Activated T-cell treated with anti-CD3 and anti-CD28 coated beads, Interleukin-2, amount 50 U/mL, for 1 hour (primary cell): Measurements from ENCODE around the gene PIK3C2B.
"Not testable (repeated sequence)": the region's sequence is repeated elsewhere in the genome, so short reads cannot be mapped to it uniquely, and the experiment has no call there.

ENCODE experiments used
- DNase-seq: peaks from one replicate; pipeline ENCODE4 v3.0.0-alpha.2; 2020

The PIK3C2B gene, protein sequence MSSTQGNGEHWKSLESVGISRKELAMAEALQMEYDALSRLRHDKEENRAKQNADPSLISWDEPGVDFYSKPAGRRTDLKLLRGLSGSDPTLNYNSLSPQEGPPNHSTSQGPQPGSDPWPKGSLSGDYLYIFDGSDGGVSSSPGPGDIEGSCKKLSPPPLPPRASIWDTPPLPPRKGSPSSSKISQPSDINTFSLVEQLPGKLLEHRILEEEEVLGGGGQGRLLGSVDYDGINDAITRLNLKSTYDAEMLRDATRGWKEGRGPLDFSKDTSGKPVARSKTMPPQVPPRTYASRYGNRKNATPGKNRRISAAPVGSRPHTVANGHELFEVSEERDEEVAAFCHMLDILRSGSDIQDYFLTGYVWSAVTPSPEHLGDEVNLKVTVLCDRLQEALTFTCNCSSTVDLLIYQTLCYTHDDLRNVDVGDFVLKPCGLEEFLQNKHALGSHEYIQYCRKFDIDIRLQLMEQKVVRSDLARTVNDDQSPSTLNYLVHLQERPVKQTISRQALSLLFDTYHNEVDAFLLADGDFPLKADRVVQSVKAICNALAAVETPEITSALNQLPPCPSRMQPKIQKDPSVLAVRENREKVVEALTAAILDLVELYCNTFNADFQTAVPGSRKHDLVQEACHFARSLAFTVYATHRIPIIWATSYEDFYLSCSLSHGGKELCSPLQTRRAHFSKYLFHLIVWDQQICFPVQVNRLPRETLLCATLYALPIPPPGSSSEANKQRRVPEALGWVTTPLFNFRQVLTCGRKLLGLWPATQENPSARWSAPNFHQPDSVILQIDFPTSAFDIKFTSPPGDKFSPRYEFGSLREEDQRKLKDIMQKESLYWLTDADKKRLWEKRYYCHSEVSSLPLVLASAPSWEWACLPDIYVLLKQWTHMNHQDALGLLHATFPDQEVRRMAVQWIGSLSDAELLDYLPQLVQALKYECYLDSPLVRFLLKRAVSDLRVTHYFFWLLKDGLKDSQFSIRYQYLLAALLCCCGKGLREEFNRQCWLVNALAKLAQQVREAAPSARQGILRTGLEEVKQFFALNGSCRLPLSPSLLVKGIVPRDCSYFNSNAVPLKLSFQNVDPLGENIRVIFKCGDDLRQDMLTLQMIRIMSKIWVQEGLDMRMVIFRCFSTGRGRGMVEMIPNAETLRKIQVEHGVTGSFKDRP (N-terminal part only)

DNA sequence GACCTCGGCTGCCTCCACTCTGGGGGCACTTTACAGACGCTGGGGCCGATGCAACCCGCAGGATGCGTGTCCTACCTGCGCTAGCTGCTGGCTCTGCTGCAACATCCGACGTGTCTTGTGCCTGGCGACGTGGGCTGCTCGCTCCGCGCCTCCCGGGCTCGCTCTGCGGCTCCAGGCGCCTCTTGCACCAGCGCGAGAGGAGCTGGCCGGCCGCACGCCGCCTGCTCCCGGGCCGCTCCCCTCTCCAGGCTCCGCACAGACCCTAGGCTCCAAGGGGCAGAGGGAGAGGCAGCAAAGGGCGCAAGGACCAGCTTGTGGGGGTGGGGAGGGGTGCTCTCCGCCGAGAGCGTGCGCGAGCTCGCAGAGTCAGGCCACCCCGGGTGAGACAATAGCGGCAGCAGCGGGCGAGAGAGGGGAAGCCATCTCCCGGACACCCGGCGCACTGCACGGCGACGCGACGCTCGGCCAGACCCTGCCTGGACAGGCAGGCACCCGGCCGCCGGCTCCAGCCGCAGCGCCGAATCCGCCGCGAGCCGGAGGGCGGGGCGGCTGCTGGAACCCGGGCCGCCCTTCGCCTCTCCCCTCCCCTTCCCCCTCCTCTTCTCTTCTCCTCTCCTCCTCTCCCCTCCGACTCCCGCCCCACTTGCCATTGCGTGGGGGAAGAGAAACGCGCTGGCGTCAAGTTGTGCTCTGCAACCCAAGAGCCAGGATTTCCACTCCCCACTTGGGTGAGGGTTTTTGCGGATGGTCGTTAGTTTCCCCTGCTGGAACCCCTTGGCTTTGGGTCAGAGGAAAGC, at the start of gene PIK3C2B:
PIK3C2B (minus strand) TSS at position 525 of the 797 bp plus-strand sequence. CDS start 25,003 bp downstream, outside the sequence.
- peak; percentile 71 for DNase-seq

DNA sequence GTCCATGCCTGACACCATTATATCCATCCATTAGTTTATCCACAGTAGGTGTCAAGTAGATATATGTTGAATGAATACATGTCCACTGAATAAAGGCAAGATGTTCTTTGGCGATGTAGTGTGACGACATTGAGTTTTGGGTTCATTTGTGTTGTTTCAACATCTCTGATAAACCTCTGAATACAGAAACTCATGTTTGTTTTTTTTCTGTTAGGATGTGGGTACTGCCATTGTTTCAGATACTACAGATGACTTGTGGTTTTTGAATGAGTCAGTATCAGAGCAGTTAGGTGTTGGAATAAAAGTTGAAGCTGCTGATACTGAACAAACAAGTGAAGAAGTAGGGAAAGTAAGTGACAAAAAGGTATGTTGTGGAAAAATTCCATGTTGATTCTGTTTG, 49.7 kb upstream of the PIK3C2B start:
- no peak for DNase-seq

DNA sequence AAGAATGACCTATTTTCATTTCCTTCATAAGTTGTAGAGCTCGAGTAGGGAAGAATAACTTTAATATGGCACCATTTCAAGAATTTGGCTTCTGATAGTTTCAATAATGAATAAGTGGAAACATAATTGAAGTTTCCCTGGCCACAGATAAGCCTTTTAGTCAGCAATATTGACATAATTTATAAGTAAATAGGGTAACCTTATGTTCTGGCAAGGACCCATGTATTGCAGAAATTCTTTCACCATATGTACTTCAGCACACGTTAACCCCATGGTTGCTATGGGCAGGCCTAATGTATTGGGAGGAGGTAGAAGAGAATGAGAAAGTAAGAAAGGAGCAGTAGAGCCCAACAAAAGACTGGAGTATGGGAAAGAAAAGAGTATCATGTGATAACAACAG, 47.0 kb upstream of the PIK3C2B start:
- no peak for DNase-seq

DNA sequence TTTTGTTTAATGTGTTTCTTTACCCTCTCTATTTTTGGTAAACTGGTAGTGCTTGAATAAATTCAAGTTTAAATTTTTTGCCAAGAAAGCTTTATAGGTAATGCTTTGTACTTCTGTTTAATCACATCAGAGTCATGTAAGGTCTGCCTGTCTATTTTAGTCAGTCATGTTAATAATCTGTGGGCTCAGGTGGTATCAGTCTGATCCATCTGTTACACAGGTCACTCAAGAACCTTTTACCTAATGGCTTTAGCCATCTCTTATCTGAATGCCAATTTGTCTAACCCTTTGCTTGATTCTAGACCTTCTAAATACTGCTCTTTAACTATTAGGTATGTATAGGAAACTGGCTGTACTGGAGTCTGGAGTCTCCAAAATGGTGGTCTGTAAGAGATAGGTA, 38.2 kb upstream of the PIK3C2B start:
- no peak for DNase-seq

DNA sequence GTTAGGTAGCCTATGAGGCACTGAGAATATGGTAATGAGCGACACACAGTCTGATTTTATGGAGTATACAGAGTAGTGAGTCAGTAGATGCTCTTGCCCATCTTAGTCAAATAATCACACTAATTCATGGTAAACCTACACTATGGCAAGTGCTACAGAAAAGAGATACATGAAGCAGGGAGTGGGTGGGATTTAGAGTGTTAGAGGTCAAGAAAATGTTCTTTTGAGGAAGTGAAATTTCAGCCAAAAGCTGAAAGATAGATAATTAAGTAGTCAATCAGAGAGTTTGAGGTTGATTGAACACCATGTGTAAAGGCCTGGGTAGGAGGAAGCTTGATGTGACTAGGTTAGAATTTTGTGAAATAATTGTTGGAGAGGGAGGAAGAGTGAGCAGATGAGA, 36.3 kb upstream of the PIK3C2B start:
- DNase-seq = no peak

DNA sequence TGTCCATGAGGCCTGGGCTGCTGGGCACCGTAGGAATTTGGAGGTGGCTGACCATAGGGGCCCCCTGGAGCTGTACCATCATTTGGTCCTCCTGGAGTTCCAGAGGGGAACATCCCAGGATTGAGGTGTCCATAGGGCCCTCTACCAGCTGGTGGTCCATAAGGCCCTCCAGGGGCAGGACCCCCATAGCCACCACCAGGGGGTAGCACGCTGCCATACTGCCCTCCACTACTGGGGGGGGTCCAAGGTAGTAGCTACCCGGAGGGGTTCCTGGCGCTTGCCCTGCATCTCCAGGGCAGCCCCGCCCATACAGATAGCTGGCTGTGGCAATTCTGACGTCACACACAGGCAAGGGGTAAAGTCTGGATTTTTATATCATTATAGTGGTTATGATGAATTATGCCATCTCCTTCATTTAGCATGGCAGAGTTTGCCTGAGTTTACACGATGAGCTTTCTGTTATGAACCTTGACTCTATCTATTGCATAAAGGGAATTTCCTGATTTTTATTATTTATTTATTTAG, 34.8 kb upstream of the PIK3C2B start:
- no peak for DNase-seq

DNA sequence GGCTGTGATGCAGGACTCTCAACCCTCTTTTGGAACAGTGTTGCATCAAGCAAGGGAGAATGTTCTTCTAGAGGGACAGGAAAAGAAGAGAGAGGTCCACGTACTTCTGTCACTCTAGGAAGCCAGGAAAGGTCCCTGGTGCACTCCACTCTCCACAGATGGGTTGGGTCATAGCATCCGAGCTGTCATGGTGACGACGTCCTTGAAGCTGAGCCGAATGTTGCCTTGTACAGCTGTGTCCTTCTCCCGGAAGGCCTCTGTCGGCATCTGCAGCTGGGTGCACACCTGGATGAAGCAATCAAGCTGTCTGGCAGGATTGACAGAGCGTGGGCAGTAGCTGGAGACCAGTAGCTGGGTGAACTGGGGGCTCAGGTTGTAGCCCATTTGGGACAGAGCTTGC, 34.1 kb upstream of the PIK3C2B start:
- DNase-seq = no peak

DNA sequence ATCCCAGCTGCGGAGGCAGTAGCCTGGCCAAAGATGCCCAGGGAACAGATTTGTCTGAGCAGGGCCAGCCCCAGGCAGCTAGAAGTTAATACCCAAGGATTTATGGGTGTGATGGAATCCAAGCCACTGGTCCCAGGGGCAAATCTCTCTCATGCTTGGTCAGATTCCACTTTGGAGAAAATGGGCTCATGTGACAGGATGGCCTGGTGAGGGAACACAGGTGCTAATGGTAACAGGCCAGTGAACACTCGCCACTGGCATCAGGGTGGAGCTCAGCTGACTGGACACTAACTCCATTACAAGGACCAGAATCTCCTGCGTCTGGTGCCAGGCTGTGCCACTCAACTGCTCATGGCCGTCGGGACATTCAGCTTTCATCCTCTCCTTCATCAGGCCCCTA, 33.6 kb upstream of the PIK3C2B start:
- no peak for DNase-seq

DNA sequence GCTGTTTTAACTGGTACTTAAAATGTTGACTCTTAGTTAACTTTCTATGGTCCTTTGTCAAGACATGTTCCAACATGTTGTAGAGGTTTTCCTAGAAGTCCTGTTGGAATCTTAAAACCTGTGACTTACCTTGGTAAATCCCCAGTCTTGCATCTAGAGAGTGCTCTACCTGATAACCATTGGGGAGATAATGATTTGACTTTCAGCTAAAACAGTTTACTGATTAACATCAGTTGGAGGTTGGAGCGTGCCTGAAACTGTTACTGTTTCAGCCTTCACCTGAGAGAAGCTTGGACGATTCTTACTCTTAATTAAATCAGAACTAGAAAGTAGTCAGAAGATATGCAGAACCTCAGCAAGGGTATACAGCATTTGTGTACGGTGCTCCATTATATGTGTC, 30.4 kb upstream of the PIK3C2B start:
- DNase-seq = no peak

DNA sequence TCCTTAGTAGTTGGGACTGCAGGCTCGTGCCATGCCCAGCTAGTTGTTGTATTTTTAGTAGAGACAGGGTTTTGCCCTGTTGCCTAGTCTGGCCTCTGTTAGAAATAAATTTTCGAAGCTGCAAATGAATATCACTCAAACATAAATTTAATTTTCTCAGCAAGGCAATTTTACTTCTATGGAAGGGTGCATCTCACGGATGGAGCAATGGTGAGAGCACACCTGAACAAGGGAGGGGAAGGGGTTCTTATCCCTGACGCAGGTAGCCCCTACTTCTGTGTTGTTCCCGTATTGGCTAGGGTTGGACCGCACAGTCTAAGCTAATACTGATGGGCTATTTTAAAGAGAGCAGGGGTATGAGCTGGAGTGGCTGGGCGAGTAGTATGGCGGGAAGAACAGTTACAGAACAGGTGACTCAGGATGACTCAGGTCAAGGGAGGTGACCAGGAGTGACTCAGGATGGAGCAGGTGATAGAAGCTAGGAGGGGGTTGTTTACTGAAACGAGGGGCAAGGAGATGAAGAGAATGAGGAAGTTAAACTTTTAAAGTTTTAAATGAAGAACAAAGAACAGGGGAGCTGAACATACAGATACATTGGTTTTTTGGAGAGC, 29.1 kb upstream of the PIK3C2B start:
- DNase-seq = no peak

DNA sequence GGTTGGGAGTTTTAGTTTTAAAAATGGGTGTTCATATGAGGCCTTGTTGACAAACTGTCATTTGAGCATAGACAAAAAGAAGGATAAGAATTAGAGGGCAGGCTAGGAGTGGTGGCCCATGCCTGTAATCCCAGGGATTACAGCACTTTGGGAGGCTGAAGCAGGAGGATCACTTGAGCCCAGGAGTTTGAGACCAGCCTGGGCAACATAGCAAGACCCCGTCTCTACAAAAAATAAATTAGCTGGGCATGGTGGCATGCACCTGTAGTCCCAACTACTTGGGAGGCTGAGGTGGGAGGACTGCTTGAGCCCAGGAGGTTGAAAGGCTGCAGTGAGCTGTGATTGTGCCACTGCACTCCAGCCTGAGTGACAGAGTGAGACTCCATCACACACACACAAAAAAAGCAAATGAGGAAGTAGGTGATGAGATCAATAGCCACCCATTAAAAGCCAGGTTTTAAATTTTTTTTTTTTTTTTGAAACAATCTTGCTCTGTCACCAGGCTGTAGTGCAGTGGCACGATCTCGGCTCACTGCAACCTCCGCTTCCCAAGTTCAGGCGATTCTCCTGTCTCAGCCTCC, 27.4 kb upstream of the PIK3C2B start:
- DNase-seq = not testable (repeated sequence)

DNA sequence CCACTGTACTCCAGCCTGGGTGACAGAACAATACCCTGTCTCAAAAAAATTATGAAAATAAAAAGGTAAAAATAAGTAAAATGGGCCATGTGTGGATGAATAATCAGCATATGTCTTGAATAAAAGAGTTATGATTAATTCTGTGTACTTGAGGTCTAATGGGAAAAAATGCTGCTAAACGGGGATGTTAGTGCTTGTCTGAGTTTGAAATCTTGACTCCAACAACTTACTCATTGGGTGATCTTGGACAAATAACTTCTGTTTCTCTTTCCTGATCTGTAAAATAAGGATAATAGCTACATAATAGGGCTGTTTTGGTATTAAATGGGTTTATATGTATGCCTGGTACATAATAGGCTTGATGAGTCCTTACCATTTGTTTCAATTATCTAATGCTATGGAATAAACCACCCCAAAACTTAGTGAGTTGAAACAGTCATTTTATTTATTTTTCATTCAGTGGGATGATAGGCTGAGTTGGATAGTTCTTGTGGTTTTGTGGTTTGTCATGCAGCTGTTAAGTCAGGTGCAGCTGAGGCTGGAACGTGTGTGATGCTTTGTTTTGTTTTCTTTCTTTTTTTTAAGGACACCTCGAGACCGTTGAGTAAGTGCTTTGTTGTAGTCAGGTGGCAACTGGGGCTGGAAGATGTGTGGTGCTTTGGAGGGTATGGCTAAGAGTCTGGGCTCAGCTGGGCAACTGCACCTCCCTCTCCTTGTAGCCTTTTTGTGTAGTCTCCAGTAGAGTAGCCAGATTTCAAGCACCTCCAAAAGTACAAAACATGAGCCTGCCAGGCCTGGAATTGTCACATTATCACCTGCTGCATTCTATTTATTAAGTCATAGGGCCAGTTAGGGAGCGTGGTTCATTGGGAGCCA, 26.5 kb upstream of the PIK3C2B start:
- DNase-seq = peak; percentile 56

DNA sequence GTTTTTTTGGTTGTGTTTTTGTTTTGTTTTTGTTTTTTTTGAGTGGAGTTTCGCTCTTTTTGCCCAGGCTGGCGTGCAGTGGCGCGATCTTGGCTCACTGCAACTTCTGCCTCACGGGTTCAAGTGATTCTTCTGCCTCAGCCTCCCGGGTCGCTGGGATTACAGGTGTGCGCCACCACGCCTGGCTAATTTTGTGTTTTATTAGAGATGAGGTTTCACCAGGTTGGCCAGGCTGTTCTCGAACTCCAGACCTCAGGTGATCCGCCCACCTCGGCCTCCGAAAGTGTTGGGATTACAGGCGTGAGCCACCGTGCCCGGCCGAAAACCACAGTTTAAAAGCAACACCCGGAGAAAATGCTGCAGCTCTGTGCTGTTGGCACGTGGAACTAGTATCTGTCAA, 22.8 kb upstream of the PIK3C2B start:
- not testable (repeated sequence) for DNase-seq

DNA sequence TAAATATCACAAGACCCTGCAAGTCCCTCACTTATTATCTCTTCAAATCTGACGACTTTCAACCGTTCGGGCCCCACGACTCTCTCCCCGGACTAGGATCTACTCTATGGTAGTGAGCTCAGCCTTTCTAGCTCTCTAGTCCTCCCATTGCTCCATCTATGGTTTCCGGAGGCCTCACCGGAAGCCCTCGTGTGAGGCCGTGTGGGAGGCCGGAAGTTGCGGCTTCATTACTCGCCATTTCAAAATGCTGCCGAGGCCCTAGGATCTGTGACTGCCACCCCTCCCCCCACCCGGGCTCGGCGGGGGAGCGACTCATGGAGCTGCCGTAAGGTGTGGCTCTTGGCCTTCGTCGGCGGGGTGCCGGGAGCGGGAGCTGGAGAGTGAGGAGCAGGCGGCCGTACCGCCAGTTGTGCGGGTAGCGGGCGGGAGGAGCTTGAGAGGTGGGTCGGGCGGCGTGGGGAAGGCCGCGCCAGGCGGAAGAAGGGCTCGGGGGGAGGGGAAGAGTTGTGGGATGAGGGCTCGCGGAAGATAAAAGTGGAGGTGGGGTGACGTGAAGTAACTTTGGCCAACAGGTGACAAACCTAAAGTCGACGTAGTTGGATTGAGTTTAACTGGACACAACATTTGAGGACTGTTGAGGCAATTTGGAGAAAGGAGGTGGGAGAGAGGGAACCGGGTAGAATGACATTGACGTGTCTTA, 21.7 kb upstream of the PIK3C2B start, which contains the start of gene MDM4:
MDM4 (plus strand) TSS at position 227 of the 700 bp plus-strand sequence. CDS start 9,113 bp downstream, outside the sequence.
- DNase-seq = peak; percentile 89

DNA sequence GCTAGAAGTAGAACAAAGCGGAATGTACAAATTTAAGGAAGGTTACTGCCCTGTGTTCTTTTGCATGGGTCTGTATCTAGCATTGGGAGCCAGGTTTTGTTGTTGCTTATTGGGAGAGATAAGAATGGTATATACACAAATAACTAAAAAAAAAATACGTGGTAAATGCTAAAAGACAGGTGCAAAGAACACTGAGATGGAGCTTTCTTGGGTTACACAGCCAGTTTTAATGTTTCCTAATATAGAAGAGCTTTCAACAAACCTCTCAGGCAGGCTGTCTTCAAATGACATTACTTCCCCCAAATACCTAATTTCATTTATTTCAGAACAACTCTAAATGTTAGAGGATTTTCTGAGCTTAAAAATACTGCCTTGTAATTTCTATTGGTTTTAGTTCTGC, 20.2 kb upstream of the PIK3C2B start:
- no peak for DNase-seq

DNA sequence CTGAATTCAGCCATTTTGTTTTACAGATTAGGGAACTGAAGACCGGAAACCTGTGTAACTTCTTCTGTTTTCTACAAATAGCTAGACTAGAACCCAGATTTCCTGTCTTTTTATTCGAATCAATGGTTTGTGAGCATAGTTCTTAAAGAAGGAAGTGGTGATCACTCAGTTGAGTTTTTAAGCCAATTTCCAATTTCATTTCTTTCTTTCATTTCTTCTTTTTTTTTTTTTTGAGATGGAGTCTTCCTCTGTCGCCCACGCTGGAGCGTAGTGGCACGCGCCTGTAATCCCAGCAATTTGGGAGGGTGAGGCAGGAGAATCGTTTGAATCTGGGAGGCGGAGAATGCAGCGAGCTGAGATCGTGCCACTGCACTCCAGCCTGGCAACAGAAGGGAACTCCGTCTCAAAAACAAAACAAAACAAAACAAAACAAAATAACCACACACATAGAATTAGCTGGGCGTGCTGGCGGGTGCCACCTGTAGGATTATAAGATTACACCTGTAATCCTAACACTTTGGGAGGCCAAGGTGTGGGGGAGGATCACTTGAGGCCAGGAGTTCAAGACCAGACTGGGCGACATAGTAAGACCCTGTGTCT, 18.6 kb upstream of the PIK3C2B start:
- DNase-seq = peak; percentile 62

DNA sequence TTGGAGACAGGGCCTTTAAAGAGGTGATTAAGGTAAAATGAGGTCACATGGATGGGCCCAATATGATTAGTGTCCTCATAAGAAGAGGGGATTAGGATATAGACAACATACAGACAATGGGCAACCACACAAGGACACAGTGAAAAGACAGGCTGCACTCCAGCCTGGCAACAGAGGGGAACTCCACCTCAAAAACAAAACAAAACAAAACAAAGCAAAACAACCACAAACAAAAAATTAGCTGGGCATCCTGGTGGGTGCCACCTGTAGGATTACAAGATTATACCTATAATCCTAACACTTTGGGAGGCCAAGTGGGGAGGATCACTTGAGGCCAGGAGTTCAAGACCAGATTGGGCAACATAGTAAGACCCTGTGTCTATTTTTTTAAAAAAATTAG, 16.8 kb upstream of the PIK3C2B start:
- DNase-seq = no peak

DNA sequence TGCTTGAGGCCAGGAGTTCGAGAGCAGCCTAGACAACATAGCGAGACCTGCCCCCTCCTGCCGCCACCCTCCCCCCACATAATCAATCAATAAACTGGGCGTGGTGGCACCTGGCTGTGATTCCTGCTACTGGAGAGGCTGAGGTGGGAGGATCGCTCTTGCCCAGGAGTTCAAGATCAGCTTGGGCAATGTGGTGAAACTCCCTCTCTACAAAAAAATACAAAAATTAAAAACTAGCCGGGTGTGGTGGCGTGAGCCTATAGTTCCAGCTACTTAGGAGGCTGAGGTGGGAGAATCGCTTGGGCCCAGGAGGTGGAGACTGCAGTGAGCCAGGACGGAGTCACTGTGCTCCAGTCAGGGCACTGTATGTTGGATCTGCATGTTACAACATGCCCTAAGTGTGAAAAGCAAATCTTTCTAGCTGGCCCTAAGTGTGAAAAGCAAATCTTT, 14.6 kb upstream of the PIK3C2B start:
- DNase-seq = no peak
